Keratinocyte (primary cell): Measurements from ENCODE around the gene SST. TPM values are rescaled to one million over a fixed set of nuclear protein-coding genes. Genes with fewer than 3 reads are reported as not detected.

Experiments
- DNase-seq: peaks from one replicate; pipeline ENCODE4 v3.0.0-alpha.2; 2011; ENCODE audit warnings: low read depth, missing footprints, low spot score
- FAIRE-seq: peaks from 2 replicates; lab custom pipeline; 2011; peaks lifted over from hg19 to GRCh38; lab: Jason Lieb, UNC
- H2AFZ ChIP-seq: 2 replicates; pipeline ENCODE4 v1.6.0; 2012; ENCODE audit warnings: low read length, control low read depth, inconsistent platforms; ENCODE audit not compliant: control insufficient read depth
- H3K27ac ChIP-seq: 2 replicates; pipeline ENCODE4 v1.5.1; 2011; ENCODE audit warnings: low read length; ENCODE audit not compliant: control insufficient read depth, insufficient read depth
- H3K27me3 ChIP-seq: 3 replicates; pipeline ENCODE4 v1.6.0; 2011; ENCODE audit warnings: low read length; ENCODE audit not compliant: control insufficient read depth, insufficient read depth; ENCODE audit errors: extremely low read depth
- H3K36me3 ChIP-seq, 2 experiments: 2 replicates in 1 of 2; 3 replicates in 1 of 2; pipeline ENCODE4 v1.5.1; 2011; ENCODE audit warnings: low read length in 2 of 2, mild to moderate bottlenecking in 1 of 2; ENCODE audit not compliant: control insufficient read depth in 2 of 2, insufficient read depth in 2 of 2; ENCODE audit errors: extremely low read depth in 1 of 2
- H3K4me1 ChIP-seq: 3 replicates; pipeline ENCODE4 v1.5.1; 2011; ENCODE audit warnings: low read length; ENCODE audit not compliant: control insufficient read depth, insufficient read depth; ENCODE audit errors: extremely low read depth
- H3K4me2 ChIP-seq: 3 replicates; pipeline ENCODE4 v1.6.0; 2011; ENCODE audit warnings: low read depth, low read length; ENCODE audit not compliant: control insufficient read depth, insufficient read depth; ENCODE audit errors: extremely low read depth
- H3K4me3 ChIP-seq, 3 experiments: fragments of 200-600 bp in 1 of 3; sonication (generic) in 1 of 3; 2 replicates in 2 of 3; 3 replicates in 1 of 3; pipeline ENCODE4 v1.5.1; 2011 to 2016; ENCODE audit warnings: low read length in 3 of 3, mild to moderate bottlenecking in 3 of 3, control low read depth in 2 of 3, inconsistent platforms in 1 of 3, low read depth in 1 of 3, mixed read lengths in 1 of 3, mixed run types in 1 of 3, moderate library complexity in 1 of 3; ENCODE audit not compliant: control insufficient read depth in 2 of 3, insufficient read depth in 2 of 3; ENCODE audit errors: extremely low read depth in 1 of 3
- H3K79me2 ChIP-seq: 2 replicates; pipeline ENCODE4 v1.6.0; 2012; ENCODE audit warnings: low read length; ENCODE audit not compliant: control insufficient read depth, insufficient read depth
- H3K9ac ChIP-seq: 3 replicates; pipeline ENCODE4 v1.6.0; 2011; ENCODE audit warnings: low read length; ENCODE audit not compliant: control insufficient read depth, insufficient read depth; ENCODE audit errors: extremely low read depth
- H3K9me1 ChIP-seq: 3 replicates; pipeline ENCODE4 v1.6.0; 2011; ENCODE audit warnings: low read length; ENCODE audit not compliant: control insufficient read depth, insufficient read depth; ENCODE audit errors: extremely low read depth
- H3K9me3 ChIP-seq: 2 replicates; pipeline ENCODE4 v1.5.1; 2012; ENCODE audit warnings: low read depth, low read length; ENCODE audit not compliant: control insufficient read depth
- H4K20me1 ChIP-seq: 3 replicates; pipeline ENCODE4 v1.6.0; 2011; ENCODE audit warnings: low read length; ENCODE audit not compliant: control insufficient read depth, insufficient read depth; ENCODE audit errors: extremely low read depth
- EZH2 ChIP-seq: IDR thresholded peaks from one replicate; pipeline ENCODE4 v1.6.1; 2012; ENCODE audit warnings: inconsistent platforms, mild to moderate bottlenecking, low read length, moderate library complexity
- dilution Hi-C: fragments of 300-500 bp; cut with MboI; formaldehyde crosslinking; loops from one replicate; pipeline ENCODE4 v1.7.0; 2020; ENCODE audit warnings: low sequenced_read_pairs; ENCODE audit not compliant: extremely low pct_ligation_motif_present
- polyA plus RNA-seq, 5 experiments: library from polyadenylated mRNA; depleted of rRNA in 3 of 5; stranded (reverse) in 3 of 5; stranded (forward) in 1 of 5; unstranded in 1 of 5; fragments of >200 nt; gene quantifications; 1 replicate in 1 of 5; 2 replicates in 3 of 5; 3 replicates in 1 of 5; pipeline versions ENCODE4 v1.2.1 to v1.2.3, GENCODE V29; 2011 to 2012; ENCODE audit warnings: missing spikeins in 2 of 5, low read depth in 1 of 5, low replicate concordance in 1 of 5
- TF ChIP-seq, protein P1 (sequence below), 3 experiments: IDR thresholded peaks in 1 of 3; conservative IDR thresholded peaks in 1 of 3; optimal IDR thresholded peaks in 1 of 3; 2 replicates in 2 of 3; 3 replicates in 1 of 3; pipeline versions ENCODE3 to v1.5.1; 2011; ENCODE audit warnings: low read length in 3 of 3, mild to moderate bottlenecking in 3 of 3, moderate library complexity in 2 of 3, control low read depth in 1 of 3, inconsistent platforms in 1 of 3; ENCODE audit not compliant: insufficient read depth in 2 of 3; ENCODE audit errors: extremely low read depth in 1 of 3

The SST gene
- polyA plus RNA-seq, 1 donor (not counting 4 experiments of a cell fraction or from before 2014, with no cell fraction given): not detected

- FAIRE-seq (no peak), DNase-seq (no peak)
- H3K27me3 ChIP-seq: peaks cover 4% of the 10 kb centered on the region
- H4K20me1 ChIP-seq: no peaks in the 10 kb centered on the region
- no peaks in the 10 kb centered on the region for H3K9me1 ChIP-seq
- H2AFZ ChIP-seq: no peak overlapping the region
- H3K4me2 ChIP-seq: no peak overlapping the region
- H3K27ac ChIP-seq: no peak overlapping the region
- no peak overlapping the region for H3K4me3 ChIP-seq
- no peak overlapping the region for H3K9ac ChIP-seq
- no peaks in the 10 kb centered on the region for H3K4me1 ChIP-seq
- H3K36me3 ChIP-seq: no peaks in the 10 kb centered on the region
- no peaks in the 10 kb centered on the region for H3K79me2 ChIP-seq
- no peaks in the 10 kb centered on the region for H3K9me3 ChIP-seq
- dilution Hi-C loops: loop anchor here (25.0 kb wide), 1 partner anchor 365 kb away; no protein-coding TSS in a partner anchor
- TF ChIP-seq EZH2: no peak
- TF ChIP-seq, protein P1, sequence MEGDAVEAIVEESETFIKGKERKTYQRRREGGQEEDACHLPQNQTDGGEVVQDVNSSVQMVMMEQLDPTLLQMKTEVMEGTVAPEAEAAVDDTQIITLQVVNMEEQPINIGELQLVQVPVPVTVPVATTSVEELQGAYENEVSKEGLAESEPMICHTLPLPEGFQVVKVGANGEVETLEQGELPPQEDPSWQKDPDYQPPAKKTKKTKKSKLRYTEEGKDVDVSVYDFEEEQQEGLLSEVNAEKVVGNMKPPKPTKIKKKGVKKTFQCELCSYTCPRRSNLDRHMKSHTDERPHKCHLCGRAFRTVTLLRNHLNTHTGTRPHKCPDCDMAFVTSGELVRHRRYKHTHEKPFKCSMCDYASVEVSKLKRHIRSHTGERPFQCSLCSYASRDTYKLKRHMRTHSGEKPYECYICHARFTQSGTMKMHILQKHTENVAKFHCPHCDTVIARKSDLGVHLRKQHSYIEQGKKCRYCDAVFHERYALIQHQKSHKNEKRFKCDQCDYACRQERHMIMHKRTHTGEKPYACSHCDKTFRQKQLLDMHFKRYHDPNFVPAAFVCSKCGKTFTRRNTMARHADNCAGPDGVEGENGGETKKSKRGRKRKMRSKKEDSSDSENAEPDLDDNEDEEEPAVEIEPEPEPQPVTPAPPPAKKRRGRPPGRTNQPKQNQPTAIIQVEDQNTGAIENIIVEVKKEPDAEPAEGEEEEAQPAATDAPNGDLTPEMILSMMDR (optimal IDR thresholded peaks at IDR 0.05 in 1 of 3, IDR thresholded peaks at IDR 0.05 in 1 of 3, conservative IDR thresholded peaks at IDR 0.05 in 1 of 3; ENCODE audit: extremely low read depth in 1 of 3, insufficient read depth in 2 of 3, low read length in 3 of 3): no peak
These were observed 7.4 kb upstream of the SST start for GRCh38 chr3:187677604-187678003.

DNA sequence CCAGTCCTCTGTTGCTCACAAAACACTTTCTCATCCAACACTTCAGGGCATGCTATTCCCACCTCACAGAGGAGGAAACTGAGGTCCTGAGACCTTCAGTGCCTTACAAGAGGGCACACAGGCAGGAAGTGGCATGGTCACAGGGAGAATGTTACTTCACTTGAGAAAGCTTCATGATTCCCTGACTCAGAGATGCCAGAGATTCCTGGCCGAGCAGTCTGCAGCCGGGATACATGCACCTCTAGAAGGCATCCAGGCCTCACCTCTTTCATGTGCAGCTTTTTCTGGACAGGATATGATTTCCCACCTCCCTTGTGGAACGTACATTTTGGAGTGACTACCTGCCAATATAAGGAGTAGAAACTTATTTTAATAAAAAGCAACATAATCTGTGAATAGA lies 2.8 kb upstream of the SST start:
- FAIRE-seq (no peak), DNase-seq (no peak)
- no peaks in the 10 kb centered on the region for H3K79me2 ChIP-seq
- H3K9ac ChIP-seq: no peak overlapping the region
- peaks cover 24% of the 10 kb centered on the region for H3K27me3 ChIP-seq
- no peaks in the 10 kb centered on the region for H3K36me3 ChIP-seq
- no peaks in the 10 kb centered on the region for H3K9me3 ChIP-seq
- H3K9me1 ChIP-seq: no peaks in the 10 kb centered on the region
- no peaks in the 10 kb centered on the region for H4K20me1 ChIP-seq
- H3K27ac ChIP-seq: no peak overlapping the region
- H3K4me3 ChIP-seq: no peak overlapping the region
- no peak overlapping the region for H2AFZ ChIP-seq
- H3K4me2 ChIP-seq: no peak overlapping the region
- H3K4me1 ChIP-seq: no peaks in the 10 kb centered on the region
- dilution Hi-C loops: no loop called here
- TF ChIP-seq EZH2: no peak
- TF ChIP-seq, protein P1 (optimal IDR thresholded peaks at IDR 0.05 in 1 of 3, IDR thresholded peaks at IDR 0.05 in 1 of 3, conservative IDR thresholded peaks at IDR 0.05 in 1 of 3; ENCODE audit: extremely low read depth in 1 of 3, insufficient read depth in 2 of 3, low read length in 3 of 3): no peak
